NCI-H2196 treated with DMSO at 0.1 percent for 48 hours (cell line): ENCODE data around the gene ATP6V0D1.
"Not testable (repeated sequence)": the region's sequence is repeated elsewhere in the genome, so short reads cannot be mapped to it uniquely, and the experiment has no call there.

Source experiments
- DNase-seq: peaks from one replicate; lab custom pipeline; 2025; ENCODE audit not compliant: unreplicated experiment; lab: John Stamatoyannopoulos, UW

ATP6V0D1 gene

DNA sequence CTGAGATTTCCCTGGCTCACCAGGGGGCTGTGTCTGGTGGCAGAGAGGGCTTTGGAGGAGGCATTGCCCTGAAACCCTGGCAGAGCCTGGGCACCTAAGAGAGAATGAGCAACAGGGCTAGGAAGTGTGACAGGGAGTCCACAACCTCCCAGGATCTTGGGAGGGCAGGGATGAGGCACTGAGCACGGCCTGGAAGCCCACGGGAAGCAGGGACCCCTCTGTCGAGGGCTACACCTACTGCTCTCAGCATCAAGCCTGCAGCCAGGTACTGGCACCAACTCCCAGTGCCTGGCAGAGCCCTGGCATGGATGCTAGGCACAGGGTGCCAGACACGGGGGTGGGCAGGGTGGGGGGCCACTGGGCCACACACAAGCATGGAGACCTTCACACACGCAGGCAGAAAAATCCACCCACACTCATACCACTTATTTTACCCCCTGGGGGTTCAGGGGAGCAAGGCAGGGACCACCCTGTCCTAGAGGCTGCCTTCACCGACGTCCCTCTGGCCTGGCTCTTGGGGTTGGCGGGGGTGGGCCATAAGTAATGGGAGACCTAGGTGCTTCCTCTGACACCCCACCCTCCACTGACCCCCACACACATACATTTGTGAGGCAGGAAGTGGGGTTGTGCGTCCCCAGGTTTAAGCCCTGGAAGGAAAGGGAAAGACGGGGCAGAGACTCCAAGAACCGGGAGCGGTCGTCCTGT is 51.0 kb downstream of the ATP6V0D1 start:
- no peak for DNase-seq

DNA sequence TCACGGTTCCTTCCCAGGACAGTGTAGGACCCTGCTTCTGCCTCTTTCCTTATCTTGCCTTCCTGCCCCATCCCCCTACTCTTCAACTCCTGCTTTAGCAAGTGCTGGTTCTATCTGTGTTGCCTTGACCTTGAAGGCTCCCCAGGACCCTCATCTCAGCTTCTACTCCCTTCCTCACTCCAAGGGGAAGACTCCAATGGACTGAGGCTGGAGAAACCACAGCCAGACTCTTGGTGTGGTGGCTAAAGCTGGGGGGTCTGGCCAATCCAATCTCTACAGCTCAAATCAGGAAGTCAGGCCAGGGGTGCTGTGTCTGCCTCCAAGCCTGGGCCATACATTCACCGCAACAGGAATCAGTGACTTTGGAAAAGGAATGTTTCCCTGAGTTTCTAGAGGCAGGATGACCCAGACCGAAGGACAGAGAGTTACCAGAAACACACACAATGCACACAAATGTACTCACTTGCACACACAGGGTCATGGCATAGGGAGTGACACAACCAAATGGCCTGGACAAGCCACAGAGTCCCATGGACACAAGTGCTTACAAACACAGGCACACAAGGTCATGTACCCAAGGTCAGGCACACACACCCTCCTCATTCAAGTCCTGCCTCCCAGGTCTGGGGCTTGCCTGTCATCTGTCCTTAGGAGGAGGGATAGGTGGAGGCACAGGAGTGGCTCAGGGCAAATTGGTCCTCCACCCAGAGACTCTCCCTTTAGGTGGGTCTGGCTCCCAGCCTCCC is 51.7 kb downstream of the ATP6V0D1 start:
- no peak for DNase-seq

- peak; percentile 9 for DNase-seq
These were observed 52.7 kb downstream of the ATP6V0D1 start for GRCh38 chr16:67428146-67428731.

DNA sequence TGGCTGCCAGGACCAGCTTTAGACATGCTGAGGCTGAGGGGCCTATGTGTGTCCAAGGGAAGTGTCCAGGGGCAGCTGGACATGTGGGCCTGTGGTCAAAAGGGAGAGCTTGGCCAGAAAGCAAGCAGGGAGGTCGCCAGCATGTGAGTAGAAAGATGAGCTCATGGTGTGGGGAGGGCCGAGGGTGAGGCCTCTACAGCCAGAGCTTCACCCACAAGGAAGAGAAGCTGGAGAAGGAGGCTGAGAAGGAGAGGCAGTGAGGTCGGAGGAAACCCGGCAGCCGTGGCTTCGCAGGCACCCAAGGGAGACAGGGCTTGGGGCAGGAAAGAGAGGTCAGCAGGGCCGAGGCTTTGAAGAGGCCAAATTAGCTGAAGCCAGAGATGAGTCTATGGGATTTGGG is 54.0 kb downstream of the ATP6V0D1 start:
- DNase-seq = no peak

DNA sequence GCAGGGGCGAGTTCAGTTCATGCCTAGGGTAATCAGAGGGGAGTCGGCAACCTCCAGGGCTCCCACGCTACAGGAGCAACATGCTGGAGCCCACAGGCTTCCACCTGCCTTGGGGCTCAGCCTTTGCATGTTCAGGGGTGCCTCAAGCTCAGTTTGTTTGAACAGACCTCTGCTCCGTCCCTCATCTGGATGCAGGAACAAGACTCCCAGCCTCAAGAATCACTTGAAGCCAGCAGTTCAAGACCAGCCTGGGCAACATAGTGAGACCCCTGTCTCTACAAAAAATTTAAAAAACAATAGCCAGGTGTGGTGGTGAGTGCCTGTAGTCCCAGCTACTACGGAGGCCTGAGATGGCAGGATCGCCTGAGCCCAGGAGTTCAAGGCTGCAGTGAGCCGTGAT is 54.9 kb downstream of the ATP6V0D1 start:
- no peak for DNase-seq

DNA sequence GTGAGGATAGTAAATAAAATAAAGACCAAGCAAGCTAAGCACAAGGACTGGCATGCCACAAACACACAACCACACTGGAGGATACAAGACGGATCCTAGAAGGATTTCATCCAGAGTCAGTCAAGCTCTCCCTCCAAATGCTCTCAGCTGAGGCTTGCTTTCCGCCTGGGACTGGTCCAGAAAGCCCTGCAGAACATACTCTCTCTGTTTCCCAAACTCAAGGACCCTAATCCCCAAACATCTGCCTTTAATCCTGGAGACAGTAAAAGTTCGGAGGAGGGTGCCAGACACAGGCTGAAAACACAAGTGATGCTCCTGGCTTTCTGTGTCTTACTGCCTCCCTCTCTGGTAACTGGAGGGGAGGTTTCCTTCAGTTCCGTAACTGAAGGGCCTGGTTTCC is 55.4 kb downstream of the ATP6V0D1 start:
- DNase-seq = no peak

- no peak for DNase-seq
These were observed 55.9 kb downstream of the ATP6V0D1 start for GRCh38 chr16:67425061-67425460.

- DNase-seq = no peak
These were observed 56.7 kb downstream of the ATP6V0D1 start for GRCh38 chr16:67424261-67424615.

GRCh38 chr16:67423611-67424260 is 57.2 kb downstream of the ATP6V0D1 start:
- DNase-seq = no peak

- DNase-seq = no peak
These were observed 57.9 kb downstream of the ATP6V0D1 start for GRCh38 chr16:67423015-67423414.

DNA sequence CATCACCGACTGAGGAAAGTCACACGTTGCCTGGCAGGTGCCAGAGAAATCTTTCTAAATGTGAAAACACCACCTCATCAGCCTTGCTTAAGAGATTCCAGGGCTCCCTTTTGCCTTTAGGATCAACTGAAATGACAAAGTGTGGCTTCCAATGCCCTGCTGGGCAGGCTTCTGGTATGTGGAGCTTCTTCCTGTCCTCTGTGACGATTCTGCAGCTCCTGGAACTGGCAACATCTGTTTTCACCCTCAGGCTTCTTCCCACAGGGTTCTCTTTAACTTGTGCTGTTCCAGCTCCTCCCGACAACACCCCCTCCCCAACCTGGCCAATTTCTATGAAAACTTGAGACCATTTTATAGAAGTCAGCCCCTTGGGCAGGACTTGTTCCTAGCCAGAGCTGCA is 59.9 kb downstream of the ATP6V0D1 start:
- no peak for DNase-seq

- no peak for DNase-seq
These were observed 61.0 kb downstream of the ATP6V0D1 start for GRCh38 chr16:67419931-67420330.

DNA sequence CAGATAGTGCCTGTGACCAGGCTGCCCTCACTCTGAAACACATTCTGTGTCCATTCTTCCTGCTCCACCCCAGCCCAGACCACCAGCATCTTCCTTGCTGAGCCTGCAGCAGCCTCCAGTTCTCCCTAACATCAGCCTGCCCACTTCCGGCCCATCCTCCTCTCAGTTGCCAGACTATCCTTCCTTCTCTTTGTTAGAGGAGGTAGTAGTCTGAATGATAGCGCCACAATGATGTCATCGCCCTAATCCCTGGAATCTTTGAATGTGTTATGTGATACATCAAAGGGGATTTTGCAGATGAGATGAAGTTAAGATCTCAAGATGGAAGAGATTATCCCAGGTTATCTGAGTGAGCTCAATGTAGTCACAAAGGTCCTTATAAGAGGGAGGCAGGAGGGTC is 61.5 kb downstream of the ATP6V0D1 start:
- DNase-seq = no peak

DNA sequence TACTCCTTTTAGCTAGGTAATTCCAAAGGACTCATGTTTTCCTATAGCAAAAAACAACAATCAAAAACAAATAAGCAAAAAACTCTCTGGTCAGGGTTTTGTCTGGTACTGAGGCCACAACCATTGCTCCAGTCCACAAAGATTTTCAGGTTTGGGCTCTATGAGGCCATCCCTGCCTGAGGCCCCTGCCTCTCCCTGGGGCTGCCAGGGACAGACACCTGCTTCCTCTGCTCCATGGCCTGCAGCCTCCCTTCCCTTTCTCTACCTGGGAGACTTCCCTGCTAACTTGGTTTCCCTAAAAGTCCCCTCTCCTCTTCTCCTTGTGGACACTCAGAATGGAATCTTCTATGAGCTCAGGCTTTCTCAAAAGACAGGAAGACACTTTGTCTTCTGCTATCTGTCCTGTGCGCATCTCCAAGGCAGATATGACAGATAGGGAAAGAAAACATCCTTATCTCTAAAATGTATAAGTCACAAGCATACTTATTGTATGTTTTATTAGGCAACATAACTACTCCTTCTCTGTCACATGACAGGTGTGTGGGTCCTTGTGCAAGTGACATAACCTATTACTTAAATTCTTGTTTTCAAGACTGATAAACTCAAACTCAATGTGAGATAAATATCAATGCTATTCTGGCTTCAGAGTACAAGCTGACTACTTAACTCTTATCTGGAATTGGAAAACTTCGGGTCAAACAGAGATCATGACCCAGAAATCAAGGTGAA is 63.5 kb downstream of the ATP6V0D1 start:
- no peak for DNase-seq

GRCh38 chr16:67415872-67416793 is 64.8 kb downstream of the ATP6V0D1 start, which contains the start of gene ZDHHC1:
ZDHHC1 (minus strand) TSS chr16:67416477; CDS start chr16:67407775, 8,702 bp downstream.
- no peak for DNase-seq

DNA sequence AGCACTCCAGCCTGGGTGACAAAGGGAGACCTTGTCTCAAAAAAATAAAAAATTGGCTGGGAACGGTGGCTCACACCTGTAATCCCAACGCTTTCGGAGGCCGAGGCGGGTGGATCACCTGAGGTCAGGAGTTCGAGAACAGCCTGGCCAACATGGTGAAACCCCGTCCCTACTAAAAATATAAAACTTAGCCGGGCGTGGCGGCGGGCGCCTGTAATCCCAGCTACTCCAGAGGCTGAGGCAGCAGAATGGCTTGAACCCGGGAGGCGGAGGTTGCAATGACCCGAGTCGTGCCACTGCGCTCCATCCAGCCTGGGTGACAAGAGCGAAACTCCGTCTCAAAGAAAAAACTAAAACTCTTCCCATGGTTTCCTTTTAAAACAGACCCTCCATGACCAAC is 65.5 kb downstream of the ATP6V0D1 start:
- not testable (repeated sequence) for DNase-seq

DNA sequence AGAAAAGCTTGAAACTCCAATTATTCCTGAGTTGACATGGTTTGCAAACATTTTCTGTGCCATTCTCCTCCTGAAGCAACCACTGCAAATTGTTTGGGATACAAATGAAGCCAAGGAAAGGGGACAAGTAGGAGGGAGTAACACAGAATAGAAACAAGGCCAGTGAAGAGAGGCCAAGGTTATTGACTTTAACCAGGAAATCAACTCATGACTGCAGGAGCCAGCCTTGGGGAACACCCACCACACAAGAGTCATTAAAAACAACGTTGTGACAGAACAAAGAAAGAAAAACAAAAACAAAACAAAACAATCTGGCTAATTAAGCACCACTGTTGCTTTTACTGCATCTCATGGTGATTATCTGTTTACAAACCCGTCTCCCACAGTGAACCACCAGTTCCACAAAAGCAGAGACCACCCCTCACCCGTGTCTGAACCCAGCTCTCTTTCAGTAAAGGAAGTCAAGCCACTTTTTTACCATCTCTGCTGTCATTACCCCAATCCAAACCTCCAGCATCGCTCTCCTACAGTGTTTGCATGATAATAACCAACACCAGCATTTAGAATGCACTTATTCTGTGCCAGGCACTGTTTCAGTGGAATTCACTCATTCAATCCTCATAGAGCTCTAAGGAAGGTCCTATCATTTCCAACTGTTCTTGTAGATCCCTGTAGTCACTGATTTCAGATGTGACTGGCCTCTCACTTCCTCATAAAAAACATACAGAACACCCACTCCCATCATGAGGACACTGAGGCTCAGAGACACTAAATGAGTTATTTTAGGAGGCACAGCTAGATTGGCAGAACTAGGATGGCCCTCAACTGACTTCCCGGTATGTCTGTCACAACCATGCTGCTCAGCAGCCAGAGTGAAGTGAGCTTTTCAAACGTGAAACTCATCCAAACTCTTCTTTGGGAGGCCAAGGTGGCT is 66.7 kb downstream of the ATP6V0D1 start:
- no peak for DNase-seq

GRCh38 chr16:67412294-67412693 is 68.7 kb downstream of the ATP6V0D1 start:
- no peak for DNase-seq

GRCh38 chr16:67411339-67411738 is 69.6 kb downstream of the ATP6V0D1 start:
- DNase-seq = no peak
